ENCODE results near the gene ZNF8. TPM values are rescaled to one million over a fixed set of nuclear protein-coding genes. Genes with fewer than 3 reads are reported as not detected.
A peak's percentile ranks its signal among the peaks of the same experiment; 100 is the strongest.

Gene ZNF8
- total RNA-seq, 2 experiments from 2014 or later, result 4.8 to 5.0 TPM

DNA sequence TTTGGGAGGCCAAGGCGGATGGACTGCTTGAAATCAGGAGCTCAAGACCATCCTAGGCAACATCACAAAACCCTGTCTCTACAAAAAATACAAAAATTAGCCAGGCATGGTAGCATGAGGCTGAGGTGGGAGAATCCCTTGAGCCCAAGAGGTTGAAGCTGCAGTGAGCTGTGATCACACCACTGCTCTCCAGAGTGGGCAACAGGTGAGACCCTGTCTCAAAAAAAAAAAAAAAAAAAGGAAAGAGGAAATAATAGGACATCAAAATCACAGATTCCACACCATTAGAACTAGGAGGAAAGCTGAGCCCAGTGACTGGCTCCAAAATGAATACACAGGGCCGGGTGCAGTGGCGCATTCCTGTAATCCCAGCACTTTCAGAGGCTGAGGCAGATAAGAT is 3.2 kb upstream of the ZNF8 start:
- Mint-ChIP-seq H3K27me3 (no peaks in the 10 kb centered on the region), H3K9me3 (ENCODE audit: low read depth) (peaks cover 18% of the 10 kb centered on the region), H3K36me3 (peaks cover 61% of the 10 kb centered on the region), H3K4me1 (peaks cover 15% of the 10 kb centered on the region), H3K4me3 (no peak overlapping the region), H3K27ac (no peak overlapping the region)
- no peak for DNase-seq
- CTCF ChIA-PET, result no interaction called here
- no peak for ATAC-seq

DNA sequence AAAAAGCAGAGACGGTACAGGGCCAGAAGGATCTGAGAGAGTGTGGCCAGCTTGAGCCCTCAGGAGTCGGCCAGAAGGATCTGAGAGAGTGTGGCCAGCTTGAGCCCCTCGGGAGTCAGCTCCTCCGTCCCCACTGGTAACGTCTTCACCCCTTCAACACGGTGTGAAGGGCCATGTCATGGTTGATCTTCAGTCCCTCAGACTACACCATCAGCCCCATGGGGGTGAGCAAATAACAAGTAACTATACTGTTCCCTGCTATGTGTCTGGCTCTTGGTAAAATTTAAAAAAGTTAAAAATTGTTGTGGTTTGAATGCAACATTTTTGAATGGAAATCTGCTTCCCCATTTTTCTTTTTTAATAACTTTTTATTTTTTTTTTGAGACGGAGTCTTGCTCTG is 1.6 kb upstream of the ZNF8 start:
- Mint-ChIP-seq H3K27me3 (no peaks in the 10 kb centered on the region), H3K27ac (no peak overlapping the region), H3K9me3 (ENCODE audit: low read depth) (peaks cover 24% of the 10 kb centered on the region), H3K4me3 (no peak overlapping the region), H3K36me3 (peaks cover 61% of the 10 kb centered on the region), H3K4me1 (peaks cover 23% of the 10 kb centered on the region)
- CTCF ChIA-PET, result no interaction called here
- ATAC-seq, result no peak
- no peak for DNase-seq

- no peak for DNase-seq
- ATAC-seq, result no peak
- Mint-ChIP-seq H3K9me3 (ENCODE audit: low read depth) (peaks cover 26% of the 10 kb centered on the region), H3K27me3 (no peaks in the 10 kb centered on the region), H3K27ac (peak overlapping the region; percentile 84), H3K4me3 (peak overlapping the region; percentile 90), H3K36me3 (peaks cover 59% of the 10 kb centered on the region), H3K4me1 (peaks cover 23% of the 10 kb centered on the region)
- CTCF ChIA-PET, result interaction anchor here (0.8 to 1.3 kb wide), 2 partner anchors 50 to 82 kb away, joined by 3 read pairs; partner anchors contain the start of gene ZNF544
Observed at GRCh38 chr19:58277748-58278540, 811 bp upstream of the ZNF8 start.

- peaks cover 23% of the 10 kb centered on the region for H3K4me1 Mint-ChIP-seq
- H3K36me3 Mint-ChIP-seq, result peaks cover 62% of the 10 kb centered on the region
- peak overlapping the region; percentile 84 for H3K27ac Mint-ChIP-seq
- no peaks in the 10 kb centered on the region for H3K27me3 Mint-ChIP-seq
- peak overlapping the region; percentile 90 for H3K4me3 Mint-ChIP-seq
- H3K9me3 Mint-ChIP-seq (ENCODE audit: low read depth), result peaks cover 23% of the 10 kb centered on the region
- CTCF ChIA-PET, result interaction anchor here (0.8 to 1.3 kb wide), 2 partner anchors 51 to 81 kb away, joined by 3 read pairs; partner anchors contain the start of gene ZNF544
- ATAC-seq (peak; percentile 17), DNase-seq (peak; percentile 64)
Observed at GRCh38 chr19:58279042-58279924, 528 bp downstream of the ZNF8 start.

GRCh38 chr19:58279925-58280316 is 1.2 kb downstream of the ZNF8 start:
- Mint-ChIP-seq H3K4me3 (peak overlapping the region; percentile 90), H3K36me3 (peaks cover 59% of the 10 kb centered on the region)

GRCh38 chr19:58284199-58284598 is 5.4 kb downstream of the ZNF8 start:
- CTCF ChIA-PET, result no interaction called here
- Mint-ChIP-seq H3K27ac (no peak overlapping the region), H3K4me1 (peaks cover 19% of the 10 kb centered on the region), H3K9me3 (ENCODE audit: low read depth) (peaks cover 16% of the 10 kb centered on the region), H3K4me3 (no peak overlapping the region), H3K36me3 (peaks cover 74% of the 10 kb centered on the region), H3K27me3 (no peaks in the 10 kb centered on the region)
- DNase-seq (no peak), ATAC-seq (no peak)

More at GRCh38 chr19:58279925-58280316, 1.2 kb downstream of the ZNF8 start:
- CTCF ChIA-PET, result no interaction called here
- H3K27me3 Mint-ChIP-seq, result no peaks in the 10 kb centered on the region
- H3K4me1 Mint-ChIP-seq, result peaks cover 23% of the 10 kb centered on the region
- DNase-seq (no peak), ATAC-seq (no peak)
- H3K27ac Mint-ChIP-seq, result peak overlapping the region; percentile 84
- peaks cover 21% of the 10 kb centered on the region for H3K9me3 Mint-ChIP-seq (ENCODE audit: low read depth)

DNA sequence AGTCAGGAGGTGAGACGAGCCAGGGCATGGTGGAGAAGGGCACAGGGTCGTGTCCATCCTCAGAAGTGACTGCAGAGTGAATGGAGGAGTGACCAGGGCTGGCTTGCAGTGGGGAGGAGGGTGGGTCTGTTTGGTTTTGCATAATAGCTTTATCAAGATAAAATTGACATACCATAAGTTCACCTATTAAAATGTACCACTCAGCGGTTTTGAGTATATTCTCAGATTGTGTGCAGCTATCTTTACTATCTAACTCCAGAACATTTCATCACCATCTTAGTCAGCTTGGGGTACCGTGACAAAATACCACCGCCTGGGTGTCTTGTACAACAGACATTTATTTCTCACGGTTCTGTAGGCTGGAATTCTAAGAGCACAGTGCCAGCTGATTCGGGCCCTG is 13.2 kb downstream of the ZNF8 start:
- Mint-ChIP-seq H3K4me1 (no peaks in the 10 kb centered on the region), H3K27ac (no peak overlapping the region), H3K9me3 (ENCODE audit: low read depth) (peaks cover 39% of the 10 kb centered on the region), H3K36me3 (peaks cover 86% of the 10 kb centered on the region), H3K4me3 (no peak overlapping the region), H3K27me3 (no peaks in the 10 kb centered on the region)
- CTCF ChIA-PET, result no interaction called here
- ATAC-seq (no peak), DNase-seq (no peak)

GRCh38 chr19:58294743-58295374 is 16.1 kb downstream of the ZNF8 start:
- DNase-seq, result no peak
- Mint-ChIP-seq H3K36me3 (peaks cover 82% of the 10 kb centered on the region), H3K4me3 (no peak overlapping the region), H3K27me3 (no peaks in the 10 kb centered on the region), H3K9me3 (ENCODE audit: low read depth) (peaks cover 37% of the 10 kb centered on the region), H3K27ac (no peak overlapping the region), H3K4me1 (no peaks in the 10 kb centered on the region)
- CTCF ChIA-PET, result no interaction called here
- ATAC-seq, result no peak

DNA sequence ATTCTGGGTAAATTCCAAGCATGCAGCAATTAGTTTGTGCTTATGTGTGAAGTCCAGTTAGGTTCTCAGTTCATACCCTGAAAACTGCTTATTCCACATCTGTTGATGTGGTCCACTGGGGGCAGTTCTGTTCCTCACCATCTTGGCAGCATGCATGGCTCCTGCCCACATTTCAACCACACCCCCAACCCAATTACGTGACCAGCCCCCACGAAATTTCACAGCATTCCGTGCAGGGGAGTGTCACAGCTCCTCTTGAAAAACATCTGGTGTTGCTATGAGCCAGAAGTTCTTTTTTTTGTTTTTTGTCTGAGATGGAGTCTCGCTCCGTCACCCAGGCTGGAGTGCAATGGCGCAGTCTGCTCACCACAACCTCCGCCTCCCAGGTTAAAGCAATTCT is 17.3 kb downstream of the ZNF8 start:
- ATAC-seq, result no peak
- peaks cover 40% of the 10 kb centered on the region for H3K9me3 Mint-ChIP-seq (ENCODE audit: low read depth)

GRCh38 chr19:58300620-58301019 is 21.9 kb downstream of the ZNF8 start:
- DNase-seq (no peak), ATAC-seq (no peak)
- Mint-ChIP-seq H3K36me3 (peaks cover 70% of the 10 kb centered on the region), H3K27me3 (no peaks in the 10 kb centered on the region), H3K27ac (no peak overlapping the region), H3K9me3 (ENCODE audit: low read depth) (peaks cover 10% of the 10 kb centered on the region), H3K4me3 (no peak overlapping the region), H3K4me1 (peaks cover 13% of the 10 kb centered on the region)
- CTCF ChIA-PET, result no interaction called here

More for the DNA sequence above, 17.3 kb downstream of the ZNF8 start:
- no peak overlapping the region for H3K4me3 Mint-ChIP-seq
- no peaks in the 10 kb centered on the region for H3K27me3 Mint-ChIP-seq
- DNase-seq, result no peak
- peaks cover 87% of the 10 kb centered on the region for H3K36me3 Mint-ChIP-seq
- CTCF ChIA-PET, result no interaction called here
- no peaks in the 10 kb centered on the region for H3K4me1 Mint-ChIP-seq
- no peak overlapping the region for H3K27ac Mint-ChIP-seq

GRCh38 chr19:58304255-58304654 is 25.5 kb downstream of the ZNF8 start:
- CTCF ChIA-PET, result no interaction called here
- Mint-ChIP-seq H3K27me3 (no peaks in the 10 kb centered on the region), H3K27ac (peak overlapping the region; percentile 100)

DNA sequence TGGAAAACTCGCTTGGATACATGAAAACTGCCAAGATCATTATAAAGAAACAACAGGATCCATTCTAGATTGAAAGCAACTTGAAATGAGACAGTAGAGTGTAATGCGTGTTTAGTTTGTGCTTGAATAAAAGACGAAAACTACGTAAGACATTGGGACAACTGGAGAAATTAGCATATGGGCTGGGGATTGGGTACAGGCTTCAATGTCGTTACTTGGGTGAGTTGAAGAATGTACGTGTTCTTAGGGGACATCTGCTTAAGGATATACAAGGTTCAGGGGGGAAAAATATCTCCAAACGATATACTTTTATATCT is 26.0 kb downstream of the ZNF8 start:
- peak overlapping the region; percentile 100 for H3K27ac Mint-ChIP-seq
- CTCF ChIA-PET, result no interaction called here
- peaks cover 77% of the 10 kb centered on the region for H3K36me3 Mint-ChIP-seq
- no peaks in the 10 kb centered on the region for H3K27me3 Mint-ChIP-seq
- peaks cover 7% of the 10 kb centered on the region for H3K9me3 Mint-ChIP-seq (ENCODE audit: low read depth)
- H3K4me1 Mint-ChIP-seq, result peaks cover 39% of the 10 kb centered on the region
- no peak for ATAC-seq
- peak overlapping the region; percentile 99 for H3K4me3 Mint-ChIP-seq
- DNase-seq, result no peak

More at GRCh38 chr19:58304255-58304654, 25.5 kb downstream of the ZNF8 start:
- peaks cover 39% of the 10 kb centered on the region for H3K4me1 Mint-ChIP-seq
- peaks cover 74% of the 10 kb centered on the region for H3K36me3 Mint-ChIP-seq
- peak overlapping the region; percentile 99 for H3K4me3 Mint-ChIP-seq
- H3K9me3 Mint-ChIP-seq (ENCODE audit: low read depth), result peaks cover 7% of the 10 kb centered on the region
- no peak for DNase-seq
- no peak for ATAC-seq
